Body of pancreas (tissue), 4 donors: ENCODE measurements around the gene SRBD1. TPM values are rescaled to one million over a fixed set of nuclear protein-coding genes. Genes with fewer than 3 reads are reported as not detected.

ENCODE experiments used
- ATAC-seq: fragments of 150-250 bp; one replicate; pipeline ENCODE4 v1.9.1; 2016
- DNase-seq, 4 donors: peaks; one replicate each; pipeline ENCODE4 v3.0.0-alpha.2; 2019
- H3K27ac ChIP-seq, 4 donors: fragments of 200-600 bp; sonication (generic); 1 replicate in 3 of 4; 2 replicates in 1 of 4; pipeline versions ENCODE4 v1.5.1 to v1.6.1; 2016 to 2019; ENCODE audit warnings: mild to moderate bottlenecking in 1 of 4, mixed read lengths in 1 of 4, moderate library complexity in 1 of 4
- H3K27me3 ChIP-seq, 2 donors: fragments of 200-600 bp; sonication (generic); one replicate each; pipeline ENCODE4 v1.6.0; 2016; ENCODE audit warnings: mild to moderate bottlenecking in 1 of 2
- H3K36me3 ChIP-seq, 2 donors: fragments of 200-600 bp; sonication (generic); replicated peaks in 1 of 2; 2 replicates each; pipeline ENCODE4 v1.5.1; 2016; ENCODE audit warnings: low read depth in 2 of 2; ENCODE audit not compliant: insufficient read depth in 1 of 2
- H3K4me1 ChIP-seq: fragments of 200-600 bp; sonication (generic); one replicate; pipeline ENCODE4 v1.6.0; 2016
- H3K4me3 ChIP-seq, 2 donors: fragments of 200-600 bp; sonication (generic); 1 replicate in 1 of 2; 2 replicates in 1 of 2; pipeline ENCODE4 v1.5.1; 2016 to 2019
- H3K9me3 ChIP-seq, 3 donors: fragments of 200-600 bp; sonication (generic); 1 replicate in 2 of 3; 2 replicates in 1 of 3; pipeline ENCODE4 v1.5.1; 2016
- POLR2A ChIP-seq, 3 donors: fragments of 450-650 bp; IDR thresholded peaks; one replicate each; pipeline ENCODE4 v1.6.1; 2016; ENCODE audit warnings: antibody characterized with exemption in 3 of 3, mild to moderate bottlenecking in 2 of 3
- WGBS, 2 donors: methylation state at CpG; one replicate each; pipeline ENCODE4 v1.1.5; 2017; 5-methylcytosine and 5-hydroxymethylcytosine counted together
- intact Hi-C: fragments of 100-400 bp; cut with DNase I; formaldehyde crosslinking; loops from one replicate; pipeline ENCODE4 v1.15.1; 2023
- total RNA-seq, 2 donors: library from RNA; depleted of rRNA; stranded (reverse); fragments of >200 nt; gene quantifications; one replicate each; pipeline ENCODE4 v1.1.0, GENCODE V29; 2016
- TF ChIP-seq, protein P1 (sequence below), 7 experiments: fragments of 450-650 bp in 4 of 7; fragments of 200-600 bp in 3 of 7; sonication (generic) in 3 of 7; IDR thresholded peaks; one replicate each; pipeline ENCODE4 v1.5.1; 2016 to 2019; ENCODE audit warnings: antibody characterized with exemption in 7 of 7

SRBD1 gene
- total RNA-seq, 2 donors from 2014 or later: 14.8 to 21.4 TPM

DNA sequence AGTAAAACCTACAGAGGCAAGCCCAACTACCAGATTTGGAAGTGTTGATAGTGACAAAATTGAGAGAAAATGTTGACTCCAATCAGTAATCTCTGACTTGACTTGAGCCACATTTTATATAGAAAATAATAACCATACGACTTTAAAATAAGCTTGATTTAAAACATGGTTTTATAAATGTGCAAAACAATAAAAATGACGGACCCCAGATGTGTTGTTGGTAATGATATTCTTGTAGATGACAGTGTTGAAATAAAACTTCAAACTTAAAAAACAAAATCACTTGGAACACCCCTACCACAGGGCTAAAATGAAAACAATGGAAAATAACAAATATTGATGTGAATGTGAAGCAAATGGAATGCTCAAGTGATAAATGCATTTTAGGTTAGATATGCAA lies 188.1 kb downstream of the SRBD1 start:
- intact Hi-C loops: no loop called here
- ATAC-seq (no peak), DNase-seq (no peak)
- Histone ChIP-seq H3K4me1 (no peaks in the 10 kb centered on the region), H3K27ac (no peak overlapping the region), H3K27me3 (no peaks in the 10 kb centered on the region), H3K9me3 (no peaks in the 10 kb centered on the region), H3K36me3 (no peaks in the 10 kb centered on the region), H3K4me3 (no peak overlapping the region)
- no peak for TF ChIP-seq POLR2A (IDR thresholded peaks at IDR 0.05)
- TF ChIP-seq, protein P1, sequence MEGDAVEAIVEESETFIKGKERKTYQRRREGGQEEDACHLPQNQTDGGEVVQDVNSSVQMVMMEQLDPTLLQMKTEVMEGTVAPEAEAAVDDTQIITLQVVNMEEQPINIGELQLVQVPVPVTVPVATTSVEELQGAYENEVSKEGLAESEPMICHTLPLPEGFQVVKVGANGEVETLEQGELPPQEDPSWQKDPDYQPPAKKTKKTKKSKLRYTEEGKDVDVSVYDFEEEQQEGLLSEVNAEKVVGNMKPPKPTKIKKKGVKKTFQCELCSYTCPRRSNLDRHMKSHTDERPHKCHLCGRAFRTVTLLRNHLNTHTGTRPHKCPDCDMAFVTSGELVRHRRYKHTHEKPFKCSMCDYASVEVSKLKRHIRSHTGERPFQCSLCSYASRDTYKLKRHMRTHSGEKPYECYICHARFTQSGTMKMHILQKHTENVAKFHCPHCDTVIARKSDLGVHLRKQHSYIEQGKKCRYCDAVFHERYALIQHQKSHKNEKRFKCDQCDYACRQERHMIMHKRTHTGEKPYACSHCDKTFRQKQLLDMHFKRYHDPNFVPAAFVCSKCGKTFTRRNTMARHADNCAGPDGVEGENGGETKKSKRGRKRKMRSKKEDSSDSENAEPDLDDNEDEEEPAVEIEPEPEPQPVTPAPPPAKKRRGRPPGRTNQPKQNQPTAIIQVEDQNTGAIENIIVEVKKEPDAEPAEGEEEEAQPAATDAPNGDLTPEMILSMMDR (IDR thresholded peaks at IDR 0.05): no peak
- WGBS, 2 donors: 84 to 91% methylated on average over 2 of the region's 2 CpGs

DNA sequence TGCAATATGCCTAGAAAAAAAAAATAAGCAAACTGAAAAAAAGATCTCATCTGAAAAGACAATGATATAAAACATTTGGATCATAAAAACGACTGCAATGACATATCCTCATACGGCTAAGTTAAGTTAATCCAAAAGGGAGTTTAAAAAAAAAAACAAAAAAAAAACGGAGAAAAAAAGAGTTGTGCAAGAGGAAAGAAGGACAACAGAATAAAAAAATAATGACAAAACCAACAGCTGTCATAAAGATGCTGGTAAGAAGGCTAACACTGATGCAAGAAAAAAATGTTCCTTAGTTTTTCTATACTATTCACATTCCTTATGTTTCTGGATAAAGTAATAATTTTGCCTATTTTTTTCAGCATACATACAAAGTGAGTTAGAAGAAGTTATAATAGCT lies 192.5 kb downstream of the SRBD1 start:
- Histone ChIP-seq H3K27ac (no peak overlapping the region), H3K4me3 (no peak overlapping the region), H3K36me3 (no peaks in the 10 kb centered on the region), H3K4me1 (no peaks in the 10 kb centered on the region), H3K27me3 (no peaks in the 10 kb centered on the region), H3K9me3 (no peaks in the 10 kb centered on the region)
- intact Hi-C loops: no loop called here
- DNase-seq (no peak), ATAC-seq (no peak)
- TF ChIP-seq, protein P1 (IDR thresholded peaks at IDR 0.05): no peak
- TF ChIP-seq POLR2A (IDR thresholded peaks at IDR 0.05): no peak
- WGBS, 2 donors: 73 to 81% methylated on average over 3 of the region's 3 CpGs

DNA sequence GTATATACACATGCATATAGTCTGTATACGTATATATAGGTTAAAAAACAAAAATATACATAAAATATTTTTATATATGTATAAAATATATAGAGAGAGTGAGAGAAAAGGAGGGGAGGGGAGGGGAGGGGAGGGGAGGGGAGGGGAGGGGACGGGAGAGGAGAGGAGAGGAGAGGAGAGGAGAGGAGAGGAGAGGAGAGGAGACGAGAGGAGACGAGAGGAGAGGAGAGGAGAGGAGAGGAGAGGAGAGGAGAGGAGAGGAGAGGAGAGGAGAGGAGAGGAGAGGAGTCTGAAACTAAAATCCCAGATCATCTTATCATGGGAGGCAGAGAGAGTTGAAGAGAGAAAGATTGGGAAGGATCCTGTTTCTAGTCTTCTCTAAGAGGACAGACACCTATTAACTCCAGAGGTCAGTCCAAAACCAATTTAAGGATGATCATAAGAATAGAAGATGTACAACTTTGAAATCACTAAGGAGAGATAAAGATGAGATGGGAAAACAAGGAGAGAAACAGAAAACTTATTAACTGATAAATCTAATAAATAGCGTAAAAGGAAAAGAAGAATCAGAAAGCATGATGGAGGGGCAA lies 195.4 kb downstream of the SRBD1 start:
- Histone ChIP-seq H3K4me1 (peaks cover 9% of the 10 kb centered on the region), H3K27ac (no peak overlapping the region), H3K36me3 (no peaks in the 10 kb centered on the region), H3K27me3 (no peaks in the 10 kb centered on the region), H3K9me3 (no peaks in the 10 kb centered on the region), H3K4me3 (no peak overlapping the region)
- WGBS, 2 donors: 73 to 85% methylated on average over 3 to 4 of the region's 5 CpGs
- TF ChIP-seq, protein P1 (IDR thresholded peaks at IDR 0.05): no peak
- TF ChIP-seq POLR2A (IDR thresholded peaks at IDR 0.05): no peak
- DNase-seq (no peak), ATAC-seq (no peak)
- intact Hi-C loops: no loop called here

DNA sequence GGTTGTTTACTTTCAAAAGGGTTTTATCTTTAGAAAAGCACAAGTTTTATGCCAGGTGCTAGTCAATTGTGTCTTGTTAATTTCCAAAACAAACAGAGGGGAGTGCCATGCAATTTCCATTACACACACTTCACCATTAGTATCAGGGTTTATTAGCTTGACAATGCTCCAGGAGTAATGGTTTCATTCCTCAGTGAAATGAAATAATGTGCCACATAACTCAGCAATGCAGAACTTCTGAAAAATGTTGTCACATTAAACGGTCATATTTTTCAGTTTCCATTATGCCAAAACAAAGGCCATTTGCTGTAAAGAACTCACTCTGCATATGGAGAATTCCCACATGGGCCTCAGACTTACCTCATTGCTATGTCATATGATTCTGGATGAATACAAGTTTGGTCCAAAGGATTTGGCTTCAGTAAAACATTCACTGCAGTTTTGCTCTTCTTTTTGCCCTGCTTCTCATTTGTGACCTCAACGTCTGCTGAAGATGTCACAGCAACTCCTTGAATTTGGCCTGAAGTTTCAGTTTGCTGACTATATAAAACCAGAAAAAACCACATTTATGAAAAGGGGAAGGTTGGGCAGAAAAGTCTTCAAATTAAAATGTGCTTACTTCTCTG lies 198.2 kb downstream of the SRBD1 start:
- Histone ChIP-seq H3K4me1 (peaks cover 9% of the 10 kb centered on the region), H3K36me3 (no peaks in the 10 kb centered on the region), H3K27ac (peak overlapping the region in 3 of 4 donors; percentile 15 to 55 (median 17)), H3K27me3 (no peaks in the 10 kb centered on the region), H3K9me3 (no peaks in the 10 kb centered on the region), H3K4me3 (no peak overlapping the region)
- no peak for ATAC-seq
- intact Hi-C loops: no loop called here
- WGBS, 2 donors: 27 to 45% methylated on average over 2 of the region's 2 CpGs
- no peak for DNase-seq
- TF ChIP-seq POLR2A (IDR thresholded peaks at IDR 0.05): no peak
- TF ChIP-seq, protein P1 (IDR thresholded peaks at IDR 0.05): no peak

DNA sequence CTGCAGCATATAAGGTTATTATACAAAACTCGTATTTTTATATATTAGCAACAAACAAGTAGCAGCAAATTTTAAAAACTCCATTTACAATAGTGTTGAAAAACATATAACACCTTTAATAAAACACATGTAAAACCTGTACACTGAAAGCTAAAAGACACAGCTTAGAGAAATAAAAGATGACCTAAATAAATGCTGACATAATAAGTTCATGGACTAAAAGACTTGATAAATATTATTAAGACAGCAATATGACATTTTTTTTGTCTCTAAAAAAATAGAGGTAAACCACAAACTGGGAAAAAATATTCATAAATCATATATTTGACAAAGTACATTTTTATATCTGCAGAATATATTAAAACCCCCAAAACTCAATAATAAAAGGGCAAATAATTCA lies 201.4 kb downstream of the SRBD1 start:
- Histone ChIP-seq H3K27ac (no peak overlapping the region), H3K4me1 (peaks cover 15% of the 10 kb centered on the region), H3K27me3 (no peaks in the 10 kb centered on the region), H3K9me3 (no peaks in the 10 kb centered on the region), H3K36me3 (no peaks in the 10 kb centered on the region), H3K4me3 (no peak overlapping the region)
- ATAC-seq (no peak), DNase-seq (no peak)
- WGBS, 2 donors: 95 to 100% methylated on average over 1 of the region's 1 CpG
- intact Hi-C loops: no loop called here
- TF ChIP-seq, protein P1 (IDR thresholded peaks at IDR 0.05): no peak
- TF ChIP-seq POLR2A (IDR thresholded peaks at IDR 0.05): no peak
